HG03520 (cell line): ENCODE results near the gene TTC16.

Experiments used
- ATAC-seq: cut with Tn5 transposase; IDR thresholded peaks from one replicate; pipeline ENCODE4 v1.9.1; 2021; ENCODE audit warnings: mild to moderate bottlenecking, moderate library complexity; ENCODE audit not compliant: unreplicated experiment

TTC16 gene

GRCh38 chr9:127720865-127721227 is 5.0 kb downstream of the TTC16 start:
- ATAC-seq: no peak

DNA sequence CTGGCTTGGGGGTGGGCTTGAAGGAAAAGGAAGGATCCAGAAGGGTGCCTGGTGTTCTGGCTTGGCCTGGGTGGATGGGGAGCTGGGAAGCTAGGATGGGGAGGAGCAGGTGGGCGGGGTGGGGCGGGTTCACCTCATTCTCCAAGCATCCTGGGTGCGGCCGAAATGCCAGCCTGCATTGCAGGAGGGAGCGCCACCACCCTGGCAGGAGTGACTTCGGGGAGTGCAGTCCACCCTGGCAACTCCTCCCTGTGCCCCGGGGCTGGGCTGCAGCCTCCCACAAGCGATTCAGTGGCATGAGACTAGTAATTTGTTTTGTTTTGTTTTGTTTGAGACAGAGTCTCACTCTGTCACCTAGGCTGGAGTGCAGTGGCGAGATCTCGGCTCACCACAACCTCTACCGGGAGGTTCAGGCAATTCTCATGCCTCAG is 5.5 kb downstream of the TTC16 start:
- no peak for ATAC-seq

- no peak for ATAC-seq
Observed at GRCh38 chr9:127722055-127722745, 6.3 kb downstream of the TTC16 start.

DNA sequence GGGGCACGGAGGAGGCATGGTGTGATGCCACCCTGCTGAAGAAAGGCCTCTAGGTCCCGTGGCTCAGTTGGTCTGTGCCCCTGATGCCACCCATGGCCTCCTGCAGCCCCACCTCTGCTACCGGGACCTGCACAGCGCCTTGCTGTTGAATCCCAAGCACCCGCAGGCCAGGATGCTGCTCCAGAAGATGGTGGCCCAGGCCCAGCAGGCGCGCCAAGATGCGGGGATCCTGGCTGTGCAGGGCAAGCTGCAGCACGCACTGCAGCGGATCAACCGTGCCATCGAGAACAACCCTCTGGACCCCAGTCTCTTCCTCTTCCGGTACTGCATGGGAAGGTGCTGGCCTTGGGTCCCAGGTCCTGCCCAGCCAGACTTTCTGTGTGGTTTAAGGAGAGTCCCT is 7.1 kb downstream of the TTC16 start:
- no peak for ATAC-seq

- no peak for ATAC-seq
Observed at GRCh38 chr9:127723444-127723843, 7.6 kb downstream of the TTC16 start.

DNA sequence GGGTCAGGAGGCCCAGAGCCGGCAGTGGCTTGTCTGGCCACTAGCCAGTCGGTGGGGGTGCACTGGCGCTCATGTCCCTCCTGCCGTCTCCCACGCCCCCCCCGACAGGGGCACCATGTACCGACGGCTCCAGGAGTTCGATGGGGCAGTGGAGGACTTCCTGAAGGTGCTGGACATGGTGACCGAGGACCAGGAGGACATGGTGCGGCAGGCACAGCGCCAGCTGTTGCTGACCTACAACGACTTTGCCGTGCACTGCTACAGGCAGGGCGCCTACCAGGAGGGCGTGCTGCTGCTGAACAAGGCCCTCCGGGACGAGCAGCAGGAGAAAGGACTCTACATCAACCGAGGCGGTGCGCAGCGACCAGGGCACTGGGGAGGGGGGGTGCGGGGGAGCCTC is 8.1 kb downstream of the TTC16 start:
- no peak for ATAC-seq

- ATAC-seq: no peak
Observed at GRCh38 chr9:127726871-127727270, 11.0 kb downstream of the TTC16 start.

- ATAC-seq: no peak
Observed at GRCh38 chr9:127728808-127729207, 12.9 kb downstream of the TTC16 start.

- ATAC-seq: no peak
Observed at GRCh38 chr9:127729522-127730256, 13.8 kb downstream of the TTC16 start.

GRCh38 chr9:127730262-127730661 is 14.4 kb downstream of the TTC16 start:
- no peak for ATAC-seq

DNA sequence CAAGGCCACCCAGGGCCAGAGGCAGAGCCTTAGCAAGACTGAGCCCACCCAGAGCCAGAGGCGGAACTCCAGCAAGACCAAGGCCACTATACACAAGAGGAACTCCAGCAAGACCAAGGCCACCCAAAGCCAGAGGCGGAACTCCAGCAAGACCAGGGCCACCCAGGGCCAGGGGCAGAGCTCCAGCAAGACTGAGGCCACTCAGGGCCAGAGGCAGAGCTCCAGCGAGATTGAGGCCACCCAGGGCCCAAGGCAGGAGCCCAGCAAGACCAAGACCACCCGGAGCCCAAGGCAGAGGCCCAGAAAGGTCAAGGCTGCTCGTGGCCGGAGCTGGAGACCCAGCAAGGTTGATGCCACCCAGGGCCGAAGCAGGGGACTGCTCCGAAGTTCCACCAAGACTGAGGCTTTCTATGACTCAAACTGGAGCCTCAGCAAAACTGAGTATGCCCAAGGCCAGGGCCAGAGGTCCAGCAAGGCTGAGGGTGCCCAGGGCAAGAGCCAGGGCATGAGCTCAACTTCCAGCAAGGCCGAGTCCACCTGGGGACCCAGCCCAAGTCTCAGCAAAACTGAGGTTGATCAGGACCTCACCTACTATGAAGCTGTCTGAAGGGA is 15.0 kb downstream of the TTC16 start:
- ATAC-seq: no peak

GRCh38 chr9:127731938-127732337 is 16.1 kb downstream of the TTC16 start:
- ATAC-seq: no peak

DNA sequence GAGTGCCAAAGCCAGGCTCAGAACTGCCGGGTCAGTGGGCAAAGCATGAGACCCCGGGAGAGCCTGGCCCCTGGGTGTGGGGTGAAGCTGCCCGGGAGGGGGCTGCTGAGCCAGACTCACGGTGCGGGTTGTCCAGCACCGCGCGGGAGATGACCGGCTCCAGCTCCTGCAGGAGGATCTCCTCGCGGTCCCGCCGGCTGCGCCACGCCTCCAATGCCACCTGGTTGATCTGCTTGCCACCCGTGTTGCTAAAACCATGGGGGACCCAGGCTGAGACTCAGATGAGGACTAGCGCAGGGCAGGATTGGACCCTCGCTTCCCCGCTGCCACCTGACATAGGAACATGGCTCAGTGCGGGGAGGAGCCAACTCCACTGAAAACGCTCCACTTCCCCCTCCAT is 16.6 kb downstream of the TTC16 start:
- ATAC-seq: no peak

- ATAC-seq: no peak
Observed at GRCh38 chr9:127733614-127734013, 17.7 kb downstream of the TTC16 start.

DNA sequence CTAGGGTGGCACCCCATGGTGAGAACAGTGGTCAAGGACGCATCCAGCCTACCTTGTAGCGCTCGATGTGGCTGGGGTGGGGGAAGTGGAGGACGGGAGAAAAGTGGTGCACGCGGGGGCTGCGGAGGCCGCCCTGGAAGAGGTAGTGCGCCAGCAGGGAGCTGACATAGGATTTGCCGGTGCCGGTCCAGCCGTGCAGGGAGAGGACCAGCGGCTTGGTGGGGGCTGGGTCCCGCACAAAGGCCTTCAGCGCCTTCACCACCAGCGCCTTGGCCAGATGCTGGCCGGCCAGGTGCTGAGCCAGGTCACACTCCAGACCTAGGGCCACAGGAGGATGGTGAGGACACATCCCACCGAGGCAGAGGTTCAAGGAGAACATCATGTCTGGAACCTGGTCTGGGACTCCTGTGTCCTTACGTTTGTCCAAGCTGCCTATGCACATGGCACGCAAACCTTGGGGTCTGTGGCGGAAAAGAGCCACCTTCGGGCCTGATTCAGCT is 18.4 kb downstream of the TTC16 start:
- ATAC-seq: no peak

DNA sequence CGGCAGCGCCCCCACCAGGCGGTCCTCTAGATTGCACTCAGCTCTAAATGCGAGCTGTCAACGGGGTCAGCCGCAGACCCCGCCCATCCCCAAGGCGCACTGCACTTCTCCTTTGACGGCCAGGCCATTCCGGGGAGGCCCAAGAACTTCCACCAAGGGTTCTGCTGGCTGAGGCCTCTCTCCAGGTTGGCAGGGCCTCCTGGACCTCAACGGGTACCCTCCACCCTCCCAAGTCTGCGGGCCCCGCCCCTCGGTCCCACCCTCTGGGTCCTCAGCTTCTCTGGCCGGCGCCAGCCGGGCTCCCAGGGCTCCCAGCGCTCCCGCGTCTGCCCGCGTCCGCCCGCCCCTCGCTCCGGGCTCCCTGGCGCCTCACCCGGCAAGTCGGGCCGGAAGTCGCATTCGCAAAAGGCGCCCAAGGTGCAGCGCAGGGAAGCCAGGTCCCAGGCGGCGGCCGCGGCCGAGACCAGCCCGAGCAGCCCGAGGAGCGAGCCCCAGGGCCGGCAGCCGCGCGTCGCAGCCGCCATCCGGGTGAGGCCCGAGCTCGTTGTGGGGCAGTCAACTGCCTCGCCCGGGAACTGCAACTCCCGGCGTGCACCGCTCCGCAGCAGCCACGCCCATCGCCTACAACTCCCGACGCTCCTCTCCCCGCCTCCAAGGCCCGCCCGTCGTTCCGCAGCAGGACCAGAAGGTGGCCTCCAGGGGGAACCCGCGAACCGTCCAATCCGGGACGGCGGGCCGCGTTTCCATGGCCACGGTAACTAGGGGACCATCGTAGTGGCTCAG is 19.1 kb downstream of the TTC16 start, which contains the start of gene TOR2A:
TOR2A (minus strand) TSS at position 548 of the 783 bp plus-strand sequence; CDS start at position 524, 24 bp downstream.
- ATAC-seq: peak; percentile 83

DNA sequence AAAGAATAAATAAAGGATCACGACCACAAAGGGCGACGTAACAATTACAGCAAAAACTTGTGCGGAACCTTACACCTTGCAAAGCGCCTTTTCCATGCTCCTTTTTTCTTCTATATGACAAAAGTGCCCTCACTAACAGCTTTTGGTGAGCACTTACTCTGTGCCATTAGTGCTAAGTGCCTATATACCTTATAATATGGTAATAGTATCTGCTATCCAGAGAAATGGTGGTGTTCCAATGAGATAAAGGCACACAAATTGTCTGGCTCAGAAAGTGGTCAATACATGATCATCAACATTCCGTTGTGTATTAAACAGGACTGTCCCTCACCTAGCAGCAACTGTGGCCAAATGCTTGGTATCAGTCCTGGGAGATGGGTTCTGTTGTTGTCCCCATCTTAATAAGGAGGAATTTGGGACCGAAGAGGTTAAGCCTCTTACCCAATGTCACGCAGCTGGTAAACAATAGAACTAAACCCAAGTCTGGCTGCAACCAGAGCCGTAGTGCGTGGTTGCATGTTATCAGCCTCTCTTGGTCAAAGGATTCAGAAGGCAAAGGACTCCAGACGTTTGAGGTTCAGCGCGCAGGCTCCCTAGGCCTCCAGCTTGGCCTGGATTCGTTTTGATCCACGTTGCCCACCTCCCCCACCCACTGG is 19.8 kb downstream of the TTC16 start:
- no peak for ATAC-seq

DNA sequence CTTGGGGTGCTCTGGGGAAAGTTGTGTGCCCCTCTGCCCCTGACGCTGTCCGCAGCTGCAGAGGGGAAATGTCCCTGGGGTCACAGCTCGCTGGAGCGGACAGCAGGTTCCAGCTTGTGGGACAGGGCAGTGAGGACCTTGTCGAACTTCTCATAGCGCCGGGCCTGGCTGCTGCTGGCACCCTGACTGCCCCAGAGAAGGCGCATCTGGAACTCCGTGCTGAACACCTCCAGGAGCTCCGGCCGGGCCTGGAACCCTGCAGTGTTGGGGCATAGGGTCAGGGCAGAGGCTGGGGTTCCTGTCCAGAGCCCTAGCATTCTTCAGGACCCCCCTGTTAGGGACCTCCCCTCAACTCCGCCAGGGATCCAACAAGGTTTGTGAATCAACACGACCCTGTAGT is 22.8 kb downstream of the TTC16 start:
- no peak for ATAC-seq

DNA sequence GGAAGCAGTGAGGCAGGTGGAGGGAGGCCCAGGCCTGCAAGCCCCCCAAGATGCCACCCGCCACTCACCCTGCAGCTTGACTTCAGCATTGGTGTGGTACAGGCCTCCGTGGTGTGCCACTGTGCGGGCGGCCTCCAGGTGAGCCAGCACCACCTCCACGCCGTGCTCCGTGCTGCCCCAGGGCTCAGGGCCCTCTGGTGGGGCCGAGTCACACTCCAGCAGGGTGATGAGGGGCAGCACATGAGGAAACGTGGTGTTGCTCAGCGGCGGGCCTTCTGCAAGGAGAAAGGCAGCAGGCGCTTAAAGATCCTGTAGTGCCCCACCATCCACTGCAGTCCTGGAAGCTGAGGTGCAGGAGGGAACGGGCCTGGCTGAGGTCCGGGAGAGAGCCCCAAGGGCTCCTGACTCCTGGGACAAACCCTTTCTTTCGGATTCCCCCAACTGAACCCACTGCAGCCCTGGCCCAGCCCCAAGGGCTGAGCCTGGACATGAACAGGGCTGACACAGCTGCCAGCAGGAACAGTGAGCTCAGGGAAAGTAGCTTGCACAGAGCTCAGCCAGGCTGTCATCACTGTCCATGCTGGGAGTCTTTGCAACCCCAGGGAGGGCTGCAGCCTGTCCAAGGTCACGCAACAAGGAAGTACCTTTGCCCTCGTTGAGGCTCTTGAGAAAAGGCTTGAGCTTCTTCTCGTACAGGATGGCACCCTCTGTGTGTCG is 23.9 kb downstream of the TTC16 start:
- ATAC-seq: no peak
